ENCODE data around the gene GNG10. TPM values are rescaled to one million over a fixed set of nuclear protein-coding genes. Genes with fewer than 3 reads are reported as not detected.

GNG10 gene
- total and polyA plus RNA-seq, 9 of the 15 experiments (the other 6 are each of a cell fraction or from before 2014, with no cell fraction given) = 13.1 to 37.8 (median 28.4) TPM

GRCh38 chr9:111634860-111635259, 26.5 kb upstream of the GNG10 start (continued):
- TF ChIP-seq KAT8 (IDR thresholded peaks at IDR 0.05; ENCODE audit: low read depth) = no peak
- TF ChIP-seq SREBF2 (CRISPR knock-in tag; IDR thresholded peaks at IDR 0.05) = no peak
- no peak for TF ChIP-seq YY1 (IDR thresholded peaks at IDR 0.05; ENCODE audit: borderline replicate concordance in 1 of 3, control insufficient read depth in 1 of 3, extremely low read depth in 1 of 3, insufficient read depth in 3 of 3, insufficient read length in 1 of 3, insufficient replicate concordance in 2 of 3, low read depth in 1 of 3, low read length in 2 of 3)
- TF ChIP-seq KDM2B (CRISPR knock-in tag; IDR thresholded peaks at IDR 0.05) = no peak
- no peak for TF ChIP-seq ZBTB1 (CRISPR knock-in tag; IDR thresholded peaks at IDR 0.05; ENCODE audit: borderline replicate concordance, low read depth)
- TF ChIP-seq ZNF57 (CRISPR knock-in tag; IDR thresholded peaks at IDR 0.05) = no peak
- TF ChIP-seq, protein P1, sequence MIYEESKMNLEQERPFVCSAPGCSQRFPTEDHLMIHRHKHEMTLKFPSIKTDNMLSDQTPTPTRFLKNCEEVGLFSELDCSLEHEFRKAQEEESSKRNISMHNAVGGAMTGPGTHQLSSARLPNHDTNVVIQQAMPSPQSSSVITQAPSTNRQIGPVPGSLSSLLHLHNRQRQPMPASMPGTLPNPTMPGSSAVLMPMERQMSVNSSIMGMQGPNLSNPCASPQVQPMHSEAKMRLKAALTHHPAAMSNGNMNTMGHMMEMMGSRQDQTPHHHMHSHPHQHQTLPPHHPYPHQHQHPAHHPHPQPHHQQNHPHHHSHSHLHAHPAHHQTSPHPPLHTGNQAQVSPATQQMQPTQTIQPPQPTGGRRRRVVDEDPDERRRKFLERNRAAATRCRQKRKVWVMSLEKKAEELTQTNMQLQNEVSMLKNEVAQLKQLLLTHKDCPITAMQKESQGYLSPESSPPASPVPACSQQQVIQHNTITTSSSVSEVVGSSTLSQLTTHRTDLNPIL (CRISPR knock-in tag; IDR thresholded peaks at IDR 0.05) = no peak
- no peak for TF ChIP-seq ZNF121 (CRISPR knock-in tag; conservative IDR thresholded peaks at IDR 0.05)
- no peak for TF ChIP-seq CBX3 (IDR thresholded peaks at IDR 0.05; ENCODE audit: borderline replicate concordance in 1 of 2, low read length in 2 of 2)
- TF ChIP-seq NEUROD1 (IDR thresholded peaks at IDR 0.05; ENCODE audit: borderline replicate concordance, low read depth, low read length, partially characterized antibody) = no peak
- no peak for TF ChIP-seq OTX1 (CRISPR knock-in tag; IDR thresholded peaks at IDR 0.05)
- no peak for TF ChIP-seq ZZZ3 (IDR thresholded peaks at IDR 0.05)

Data from K562 (cell line).